IPS DF 6.9 (cell line): Measurements from ENCODE around the gene CLIP3.
"Not testable (repeated sequence)": the region's sequence is repeated elsewhere in the genome, so short reads cannot be mapped to it uniquely, and the experiment has no call there.

Source experiments
- DNase-seq: peaks from one replicate; pipeline ENCODE4 v3.0.0-alpha.2; 2013; ENCODE audit warnings: low read depth, low spot score
- H3K27ac ChIP-seq: one replicate; pipeline ENCODE4 v1.5.1; 2013; ENCODE audit warnings: low read length, control low read depth
- H3K27me3 ChIP-seq: 2 replicates; pipeline ENCODE4 v1.6.1; 2013; ENCODE audit warnings: mild to moderate bottlenecking, low read length; ENCODE audit not compliant: control insufficient read depth, insufficient read depth
- H3K36me3 ChIP-seq: 2 replicates; pipeline ENCODE4 v1.6.1; 2013; ENCODE audit warnings: low read length; ENCODE audit not compliant: control insufficient read depth, insufficient read depth
- H3K4me1 ChIP-seq: 2 replicates; pipeline ENCODE4 v1.6.1; 2013; ENCODE audit warnings: low read length; ENCODE audit not compliant: control insufficient read depth, insufficient read depth
- H3K4me3 ChIP-seq: 2 replicates; pipeline ENCODE4 v1.5.1; 2013; ENCODE audit warnings: mild to moderate bottlenecking, low read length
- H3K9me3 ChIP-seq: 2 replicates; pipeline ENCODE4 v1.6.1; 2013; ENCODE audit warnings: low read length, inconsistent platforms; ENCODE audit not compliant: control insufficient read depth, insufficient read depth
- WGBS: extraction: QIAGEN DNeasy Blood & Tissue Kit; methylation state at CpG from one replicate; pipeline ENCODE4 v1.1.7; 2013; ENCODE audit warnings: mixed read lengths, missing lambda C conversion rate; ENCODE audit not compliant: insufficient read length, insufficient coverage; 5-methylcytosine and 5-hydroxymethylcytosine counted together

The CLIP3 gene

DNA sequence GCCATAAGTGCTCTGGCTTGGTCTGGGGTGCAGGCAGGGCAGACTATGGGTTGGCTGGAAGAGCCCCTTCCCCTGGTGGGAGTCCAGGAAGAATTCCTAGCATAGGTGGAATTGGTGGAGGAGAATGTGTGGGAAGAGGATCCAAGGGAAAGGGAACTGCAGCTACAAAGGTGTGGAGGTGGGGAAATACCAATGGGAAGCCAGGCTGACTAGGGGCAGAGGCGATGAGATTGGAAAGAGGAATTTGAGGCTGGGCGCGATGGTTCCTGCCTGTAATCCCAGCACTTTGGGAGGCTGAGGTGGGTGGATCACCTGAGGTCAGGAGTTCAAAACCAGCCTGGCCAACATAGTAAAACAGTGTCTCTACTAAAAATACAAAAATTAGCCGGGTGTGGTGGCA lies 42.5 kb downstream of the CLIP3 start:
- Histone ChIP-seq H3K4me1 (no peaks in the 10 kb centered on the region), H3K4me3 (no peak overlapping the region), H3K27me3 (no peaks in the 10 kb centered on the region), H3K9me3 (no peaks in the 10 kb centered on the region), H3K27ac (no peak overlapping the region), H3K36me3 (no peaks in the 10 kb centered on the region)
- DNase-seq, result no peak
- no CpG with 5 or more reads among the region's 4 CpGs for WGBS

DNA sequence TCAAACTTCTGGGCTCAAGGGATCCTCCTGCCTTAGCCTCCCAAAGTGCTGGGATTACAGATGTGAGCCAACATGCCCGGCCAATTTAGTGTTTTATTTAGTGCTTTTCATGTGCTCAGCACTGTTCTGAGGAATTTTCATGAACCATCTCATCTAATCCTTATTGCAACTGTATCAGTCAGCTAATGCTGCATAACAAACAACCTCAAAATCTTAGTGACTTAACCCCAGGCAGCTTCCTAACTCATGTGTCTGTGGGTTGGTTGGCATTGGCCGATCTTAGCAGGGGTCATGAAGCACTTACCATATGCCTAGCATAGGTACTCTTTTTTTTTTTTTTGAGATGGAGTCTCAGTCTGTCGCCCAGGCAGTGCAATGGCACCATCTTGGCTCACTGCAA lies 43.8 kb downstream of the CLIP3 start:
- Histone ChIP-seq H3K4me3 (no peak overlapping the region), H3K27me3 (no peaks in the 10 kb centered on the region), H3K9me3 (no peaks in the 10 kb centered on the region), H3K27ac (no peak overlapping the region), H3K36me3 (no peaks in the 10 kb centered on the region), H3K4me1 (no peaks in the 10 kb centered on the region)
- no CpG with 5 or more reads among the region's 3 CpGs for WGBS
- DNase-seq, result no peak

DNA sequence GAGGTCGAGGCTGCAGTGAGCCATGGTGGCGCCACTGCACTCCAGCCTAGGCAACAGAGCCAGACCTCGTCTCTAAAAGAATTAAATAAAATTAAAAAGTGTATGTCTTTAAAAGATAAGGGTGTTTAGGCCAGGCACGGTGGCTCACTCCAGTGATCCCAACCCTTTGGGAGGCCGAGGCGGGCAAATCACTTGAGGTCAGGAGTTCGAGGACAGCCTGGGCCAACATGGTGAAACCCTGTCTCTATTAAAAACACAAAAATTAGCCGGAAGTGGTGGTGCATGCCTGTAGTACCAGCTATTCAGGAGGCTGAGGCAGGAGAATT lies 45.1 kb downstream of the CLIP3 start:
- no CpG with 5 or more reads among the region's 8 CpGs for WGBS

DNA sequence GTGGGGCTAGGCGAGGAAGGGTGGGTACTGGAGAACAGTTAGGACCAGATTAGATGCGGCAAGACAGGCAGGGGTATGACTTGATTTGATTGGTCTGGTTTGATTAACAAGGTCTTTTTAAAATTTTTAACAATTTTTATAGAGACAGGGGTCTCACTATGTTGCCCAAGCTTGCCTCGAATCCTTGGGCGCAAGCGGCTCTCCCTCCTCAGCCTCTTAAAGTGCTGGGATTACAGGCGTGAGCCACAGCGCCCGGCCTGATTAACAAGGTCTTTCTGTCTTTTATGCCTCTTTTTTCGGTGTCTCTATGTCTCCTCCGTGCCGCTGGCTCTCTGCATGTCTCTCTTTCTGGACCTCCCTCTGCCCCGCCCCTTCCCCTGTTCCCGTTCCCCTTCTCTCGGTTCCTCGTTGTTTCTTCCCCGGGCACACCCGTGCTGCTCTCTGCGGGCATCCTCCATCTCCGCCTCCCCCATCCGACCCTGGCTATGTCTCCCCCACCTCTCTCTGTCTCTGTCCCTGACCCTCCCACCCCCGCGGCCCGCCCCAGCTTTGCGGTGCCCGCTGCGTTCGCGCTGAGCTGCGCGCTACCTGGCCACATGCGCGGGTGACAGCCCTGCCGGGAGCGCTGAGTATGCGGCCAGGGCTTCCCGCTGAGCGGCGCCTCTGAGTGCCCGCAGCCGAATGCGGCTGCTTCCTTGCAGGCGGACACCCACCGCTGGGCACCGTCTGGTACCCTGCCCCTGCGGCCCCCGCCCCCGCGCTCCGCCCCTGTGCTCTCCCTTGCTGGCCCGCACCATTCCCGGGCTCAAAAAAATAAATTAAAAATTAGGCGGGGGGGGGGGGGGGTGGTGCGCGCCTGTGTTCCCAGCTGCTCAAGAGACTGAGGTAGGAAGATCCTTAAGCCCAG lies 45.8 kb downstream of the CLIP3 start:
- H3K27me3 ChIP-seq, result no peaks in the 10 kb centered on the region
- no peaks in the 10 kb centered on the region for H3K9me3 ChIP-seq
- no peaks in the 10 kb centered on the region for H3K36me3 ChIP-seq
- no peak for DNase-seq
- H3K4me3 ChIP-seq, result peak overlapping the region; percentile 34; the same call in 1 of the 2 replicates
- no peaks in the 10 kb centered on the region for H3K4me1 ChIP-seq
- no CpG with 5 or more reads among the region's 54 CpGs for WGBS
- H3K27ac ChIP-seq, result no peak overlapping the region

More for the DNA sequence above, 45.1 kb downstream of the CLIP3 start:
- Histone ChIP-seq H3K36me3 (no peaks in the 10 kb centered on the region), H3K4me1 (no peaks in the 10 kb centered on the region), H3K4me3 (no peak overlapping the region; the same call in 1 of the 2 replicates), H3K27ac (no peak overlapping the region), H3K27me3 (no peaks in the 10 kb centered on the region), H3K9me3 (no peaks in the 10 kb centered on the region)
- DNase-seq, result no peak

DNA sequence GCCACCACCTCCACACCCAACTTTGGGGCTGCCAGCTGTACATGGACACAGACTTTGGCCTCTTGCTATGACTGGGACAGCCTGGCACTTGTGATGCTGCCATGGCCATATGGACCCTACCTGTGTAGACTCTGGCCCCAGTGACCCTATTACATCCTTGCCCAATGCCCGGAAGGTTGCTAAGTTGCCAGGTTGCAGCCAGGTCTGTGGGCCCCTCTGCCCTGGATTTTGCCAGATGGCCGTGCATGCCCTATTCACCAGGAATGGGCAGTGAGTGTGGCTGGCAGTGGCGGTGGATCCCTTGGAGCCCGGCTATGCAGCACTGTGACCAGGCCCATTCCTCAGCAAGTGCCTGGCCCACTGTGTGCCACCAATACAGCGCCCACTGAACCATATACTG lies 46.6 kb downstream of the CLIP3 start:
- no peaks in the 10 kb centered on the region for H3K9me3 ChIP-seq
- no peak overlapping the region for H3K4me3 ChIP-seq
- no peaks in the 10 kb centered on the region for H3K4me1 ChIP-seq
- WGBS, result no CpG with 5 or more reads among the region's 5 CpGs
- H3K27me3 ChIP-seq, result no peaks in the 10 kb centered on the region
- no peak overlapping the region for H3K27ac ChIP-seq
- DNase-seq, result no peak
- H3K36me3 ChIP-seq, result no peaks in the 10 kb centered on the region

DNA sequence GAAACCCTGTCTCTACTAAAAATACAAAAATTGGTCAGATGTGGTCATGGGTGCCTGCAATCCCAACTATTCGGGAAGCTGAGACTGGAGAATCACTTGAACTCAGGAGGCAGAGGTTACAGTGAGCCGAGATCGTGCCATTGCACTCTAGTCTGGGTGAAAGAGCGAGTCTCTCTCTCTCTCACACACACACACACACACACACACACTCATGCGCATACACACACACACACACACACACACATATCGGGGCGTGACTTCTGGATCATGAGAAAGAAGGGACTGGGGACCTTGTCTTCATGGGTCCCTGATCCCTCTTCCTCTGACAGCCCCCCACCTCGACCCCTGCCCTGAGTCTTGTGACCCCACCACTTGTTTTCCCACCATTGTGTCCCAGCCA lies 49.5 kb downstream of the CLIP3 start:
- Histone ChIP-seq H3K36me3 (no peaks in the 10 kb centered on the region), H3K4me3 (no peak overlapping the region), H3K27me3 (no peaks in the 10 kb centered on the region), H3K27ac (no peak overlapping the region), H3K4me1 (peaks cover 2% of the 10 kb centered on the region; the same call in 1 of the 2 replicates), H3K9me3 (no peaks in the 10 kb centered on the region)
- whole genome bisulfite sequencing, result no CpG with 5 or more reads among the region's 8 CpGs
- no peak for DNase-seq

DNA sequence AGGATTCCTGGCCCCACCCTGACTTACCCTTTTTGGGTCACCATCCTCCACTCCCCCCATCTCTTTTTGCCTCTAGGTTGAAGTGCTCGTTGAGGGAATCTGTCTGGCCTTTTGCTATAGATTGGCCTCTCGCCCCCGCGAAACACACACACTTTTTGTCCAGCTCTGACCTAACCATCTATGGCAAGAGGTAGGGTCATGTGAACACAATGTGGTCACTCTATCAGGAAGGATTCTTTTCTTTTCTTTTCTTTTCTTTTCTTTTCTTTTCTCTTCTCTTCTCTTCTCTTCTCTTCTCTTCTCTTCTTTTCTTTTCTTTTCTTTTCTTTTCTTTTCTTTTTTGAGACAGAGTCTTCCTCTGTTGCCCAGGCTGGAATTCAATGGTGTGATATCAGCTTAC lies 51.7 kb downstream of the CLIP3 start:
- not testable (repeated sequence) for H3K9me3 ChIP-seq, DNase-seq, H3K27me3 ChIP-seq, H3K36me3 ChIP-seq, H3K4me3 ChIP-seq, H3K4me1 ChIP-seq, H3K27ac ChIP-seq
- WGBS, result no CpG with 5 or more reads among the region's 4 CpGs

DNA sequence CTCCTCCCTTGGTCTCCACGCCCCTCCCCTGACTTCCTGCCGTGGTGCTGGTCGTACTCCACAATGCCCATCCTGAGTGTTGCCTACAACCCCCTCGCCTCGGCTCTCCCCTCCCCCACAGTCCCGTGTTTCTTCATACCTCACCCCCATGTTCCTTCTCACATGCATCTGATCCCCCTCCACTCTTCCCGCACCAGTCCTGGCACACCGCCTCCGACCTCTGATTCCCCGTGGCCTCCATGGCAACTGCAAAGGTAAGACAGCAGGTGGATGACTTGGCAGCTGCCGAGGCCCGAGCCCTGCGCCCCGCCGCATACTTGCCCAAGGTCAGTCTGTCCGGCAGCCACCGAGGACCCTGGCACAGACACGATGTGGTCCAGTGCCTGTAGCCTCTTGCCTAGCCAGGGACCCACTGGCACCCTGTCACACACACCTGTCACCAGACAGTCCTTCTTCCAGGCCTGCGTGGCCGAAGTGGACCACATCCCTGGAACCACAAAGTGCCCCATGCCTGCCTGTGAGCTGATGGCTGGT lies 53.8 kb downstream of the CLIP3 start:
- Histone ChIP-seq H3K4me3 (no peak overlapping the region), H3K36me3 (no peaks in the 10 kb centered on the region), H3K9me3 (no peaks in the 10 kb centered on the region), H3K27ac (no peak overlapping the region), H3K4me1 (peaks cover 2% of the 10 kb centered on the region; the same call in 1 of the 2 replicates), H3K27me3 (no peaks in the 10 kb centered on the region)
- no CpG with 5 or more reads among the region's 20 CpGs for WGBS
- DNase-seq, result no peak

DNA sequence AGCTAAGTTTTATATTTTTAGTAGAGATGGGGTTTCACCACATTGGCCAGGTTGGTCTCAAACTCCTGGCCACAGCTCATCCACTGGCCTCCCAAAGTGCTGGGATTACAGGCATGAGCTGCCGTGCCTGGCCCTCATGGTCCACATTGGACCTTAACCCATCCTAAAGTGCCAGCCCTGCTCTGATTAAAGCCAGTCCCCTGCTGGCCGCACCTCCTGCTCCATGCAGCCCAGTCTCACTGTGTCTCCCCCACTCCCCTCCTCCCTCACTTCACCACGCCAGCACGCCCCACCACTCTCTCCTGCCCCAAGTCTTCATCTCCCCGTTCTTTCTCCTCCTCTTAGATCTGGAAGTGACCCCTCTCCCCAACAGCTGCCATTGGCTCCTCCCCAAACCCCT lies 54.4 kb downstream of the CLIP3 start:
- H3K27ac ChIP-seq, result no peak overlapping the region
- WGBS, result no CpG with 5 or more reads among the region's 5 CpGs
- peaks cover 2% of the 10 kb centered on the region; the same call in 1 of the 2 replicates for H3K4me1 ChIP-seq
- H3K36me3 ChIP-seq, result no peaks in the 10 kb centered on the region
- H3K27me3 ChIP-seq, result no peaks in the 10 kb centered on the region
- no peaks in the 10 kb centered on the region for H3K9me3 ChIP-seq
- no peak overlapping the region for H3K4me3 ChIP-seq
- DNase-seq, result no peak

DNA sequence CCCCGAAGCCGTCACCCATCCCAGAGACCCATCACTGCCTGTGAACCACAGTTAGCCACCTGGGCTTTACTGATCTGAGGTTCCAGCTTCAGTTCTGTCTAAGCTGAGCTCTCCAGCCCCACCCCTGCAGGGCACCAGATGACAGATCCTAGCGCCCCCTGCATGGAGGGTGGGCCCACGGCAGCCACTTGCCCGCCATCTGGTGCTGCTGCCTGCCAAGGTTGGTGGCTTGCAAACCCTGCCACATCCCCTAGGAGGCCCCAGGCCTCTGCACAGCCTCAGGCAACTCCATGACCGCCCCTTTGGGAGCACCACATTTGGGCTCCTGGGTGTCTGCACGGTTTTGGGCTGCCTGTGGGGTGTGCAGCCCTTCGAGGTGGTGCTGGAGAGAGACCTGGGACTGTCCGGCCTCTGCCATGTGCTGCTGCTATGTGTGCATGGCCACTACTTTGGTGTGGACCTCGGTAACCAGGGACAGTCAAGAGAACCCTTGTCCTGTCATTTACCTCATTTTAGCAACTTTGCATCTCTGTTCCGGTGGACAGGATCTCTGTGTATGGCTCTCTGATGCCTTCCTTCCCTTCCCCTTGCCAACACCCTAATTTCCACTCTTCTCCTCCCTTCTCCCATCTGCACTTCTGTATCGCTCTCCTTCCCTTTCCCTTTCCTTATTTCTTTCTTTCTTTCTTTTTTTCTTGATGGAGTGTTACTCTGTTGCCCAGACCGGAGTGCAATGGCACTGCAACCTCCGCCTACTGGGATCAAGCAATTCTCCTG lies 55.0 kb downstream of the CLIP3 start:
- no peak overlapping the region for H3K27ac ChIP-seq
- no peaks in the 10 kb centered on the region for H3K27me3 ChIP-seq
- H3K4me1 ChIP-seq, result peaks cover 2% of the 10 kb centered on the region; the same call in 1 of the 2 replicates
- H3K36me3 ChIP-seq, result no peaks in the 10 kb centered on the region
- peak; percentile 63 for DNase-seq
- H3K9me3 ChIP-seq, result no peaks in the 10 kb centered on the region
- no peak overlapping the region for H3K4me3 ChIP-seq
- 100% methylated on average over 1 of the region's 14 CpGs for WGBS
